ENCODE results near the gene LRRC75A. TPM values are rescaled to one million over a fixed set of nuclear protein-coding genes. Genes with fewer than 3 reads are reported as not detected.

The LRRC75A gene
- total and polyA plus RNA-seq, 2 of the 8 experiments (the other 6 are each of a cell fraction or from before 2014, with no cell fraction given), result 9.7 to 9.9 TPM

DNA sequence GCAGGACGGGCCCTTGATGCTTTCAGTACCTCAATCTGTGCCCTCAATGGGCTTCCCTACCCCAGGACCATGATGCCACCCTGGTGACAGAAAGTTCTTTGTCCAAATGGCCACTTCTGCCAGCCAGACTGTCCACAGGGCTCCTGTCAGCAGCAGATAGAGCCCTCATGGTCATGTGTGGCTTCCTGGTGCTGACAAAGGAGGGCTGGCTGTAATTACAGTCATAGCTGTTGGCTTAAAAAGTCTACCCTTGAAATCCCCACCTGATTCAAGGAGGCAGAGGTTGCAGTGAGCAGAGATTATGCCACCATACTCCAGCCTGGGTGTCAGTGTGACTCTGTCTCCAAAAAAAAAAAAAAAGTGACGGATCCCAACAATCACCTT, 73.3 kb downstream of the LRRC75A start:
- H3K4me2 ChIP-seq (ENCODE audit: insufficient read depth in 1 of 2, low read depth in 2 of 2, low read length in 2 of 2), result no peak overlapping the region
- H3K23me2 ChIP-seq (ENCODE audit: low read depth, low read length), result no peaks in the 10 kb centered on the region
- ChIA-PET CTCF (ENCODE audit: partially characterized antibody) (interaction anchor here (1.1 to 6.2 kb wide), 3 partner anchors 10 to 40 kb away, joined by 5 to 53 read pairs (median 10); no protein-coding TSS in a partner anchor), POLR2A (ENCODE audit: partially characterized antibody) (interaction anchor here (1.0 to 9.2 kb wide), 4 partner anchors 9 to 37 kb away, joined by 3 to 78 read pairs (median 6); partner anchors contain the start of gene UBB)
- no peak overlapping the region for H2AK5ac ChIP-seq (ENCODE audit: low read depth, low read length)
- no peaks in the 10 kb centered on the region for H3K79me1 ChIP-seq (ENCODE audit: low read depth, low read length)
- no peaks in the 10 kb centered on the region for H3K36me3 ChIP-seq (ENCODE audit: control insufficient read depth in 2 of 4, insufficient read depth in 4 of 4, low read length in 3 of 4)
- H4K5ac ChIP-seq (ENCODE audit: insufficient read length, low read depth, low read length), result no peak overlapping the region
- H2BK12ac ChIP-seq (ENCODE audit: low read depth, low read length), result no peak overlapping the region
- H4K91ac ChIP-seq (replicated peaks; ENCODE audit: insufficient read length, low read length), result no peak overlapping the region
- no peaks in the 10 kb centered on the region for H4K20me1 ChIP-seq (replicated peaks in 1 of 2; ENCODE audit: control insufficient read depth in 1 of 2, insufficient read depth in 2 of 2, low read length in 2 of 2)
- no peaks in the 10 kb centered on the region for H3K79me2 ChIP-seq (ENCODE audit: control insufficient read depth in 1 of 2, insufficient read depth in 2 of 2, low read length in 2 of 2)
- H3K4me1 ChIP-seq (replicated peaks in 1 of 4; ENCODE audit: control insufficient read depth in 3 of 4, insufficient read depth in 4 of 4, low read length in 3 of 4), result peaks cover 0 to 12% (median 5%) of the 10 kb centered on the region in 4 experiments; a peak in 6 of 7 replicates
- DNase-seq (ENCODE audit: low read depth in 1 of 2, low spot score in 2 of 2) (no peak), FAIRE-seq (no peak)
- H3K27me3 ChIP-seq (replicated peaks in 1 of 4; ENCODE audit: control insufficient read depth in 3 of 4, extremely low read depth in 1 of 4, insufficient read depth in 3 of 4, low read length in 3 of 4), result no peaks in the 10 kb centered on the region
- no peak overlapping the region for H4K8ac ChIP-seq (ENCODE audit: extremely low read depth, insufficient read depth, low read length)
- WGBS, 2 experiments (ENCODE audit: extremely low coverage in 1 of 2, insufficient coverage in 1 of 2, insufficient read length in 1 of 2, insufficient replicate concordance in 2 of 2, low coverage in 1 of 2, low lambda C conversion rate in 2 of 2, missing lambda C conversion rate in 1 of 2), result 67% methylated on average over 1 of the region's 2 CpGs; no CpG with 5 or more reads in 1 of the 2 experiments
- H3K56ac ChIP-seq (replicated peaks; ENCODE audit: insufficient read length, low read depth, low read length), result no peak overlapping the region
- no peak overlapping the region for H2AFZ ChIP-seq (ENCODE audit: low read length)
- H3K23ac ChIP-seq (ENCODE audit: insufficient read length), result no peak overlapping the region
- H3K14ac ChIP-seq (ENCODE audit: insufficient read length), result no peak overlapping the region
- H3K27ac ChIP-seq (ENCODE audit: low read depth, low read length), result no peak overlapping the region
- no peak overlapping the region for H2BK120ac ChIP-seq (replicated peaks; ENCODE audit: low read depth, low read length)
- H3K9ac ChIP-seq (replicated peaks in 1 of 4; ENCODE audit: extremely low read depth in 1 of 4, low read depth in 3 of 4, low read length in 3 of 4), result no peak overlapping the region
- H2BK20ac ChIP-seq (ENCODE audit: low read length), result no peak overlapping the region
- H3K4ac ChIP-seq (replicated peaks; ENCODE audit: insufficient read length, low read depth, low read length), result no peak overlapping the region
- no peak overlapping the region for H3K4me3 ChIP-seq (ENCODE audit: extremely low read depth in 1 of 4, insufficient read depth in 2 of 4, low read depth in 3 of 4, low read length in 4 of 4)
- H2BK15ac ChIP-seq (ENCODE audit: low read length), result peak overlapping the region; percentile 29; the same call in 1 of the 2 replicates
- no peak overlapping the region for H3K18ac ChIP-seq (ENCODE audit: extremely low read depth, low read length)
- H2BK5ac ChIP-seq (ENCODE audit: low read depth, low read length), result no peak overlapping the region
- H3K9me3 ChIP-seq (ENCODE audit: insufficient read depth in 2 of 2, low read depth in 1 of 2, low read length in 1 of 2), result no peaks in the 10 kb centered on the region
- TF ChIP-seq NRF1 (IDR thresholded peaks at IDR 0.05; ENCODE audit: low read depth, low read length) (no peak), SUZ12 (IDR thresholded peaks at IDR 0.05; ENCODE audit: low read length) (no peak), SIN3A (conservative IDR thresholded peaks at IDR 0.05 in 1 of 2, IDR thresholded peaks at IDR 0.05 in 1 of 2; ENCODE audit: low read depth in 1 of 2, low read length in 2 of 2) (no peak), CHD2 (IDR thresholded peaks at IDR 0.05; ENCODE audit: low read length) (no peak), TEAD4 (IDR thresholded peaks at IDR 0.05; ENCODE audit: low read depth, low read length) (no peak), CBX5 (IDR thresholded peaks at IDR 0.05; ENCODE audit: low read depth, low read length) (no peak), KDM5A (IDR thresholded peaks at IDR 0.05; ENCODE audit: low read length) (no peak), SAP30 (IDR thresholded peaks at IDR 0.05; ENCODE audit: insufficient read depth, insufficient replicate concordance, low read length) (no peak), SIRT6 (IDR thresholded peaks at IDR 0.05; ENCODE audit: low read length) (no peak), YY1 (IDR thresholded peaks at IDR 0.05; ENCODE audit: low read depth, low read length) (no peak)
- TF ChIP-seq, protein P1, sequence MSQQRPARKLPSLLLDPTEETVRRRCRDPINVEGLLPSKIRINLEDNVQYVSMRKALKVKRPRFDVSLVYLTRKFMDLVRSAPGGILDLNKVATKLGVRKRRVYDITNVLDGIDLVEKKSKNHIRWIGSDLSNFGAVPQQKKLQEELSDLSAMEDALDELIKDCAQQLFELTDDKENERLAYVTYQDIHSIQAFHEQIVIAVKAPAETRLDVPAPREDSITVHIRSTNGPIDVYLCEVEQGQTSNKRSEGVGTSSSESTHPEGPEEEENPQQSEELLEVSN (IDR thresholded peaks at IDR 0.05), result no peak
- TF ChIP-seq, protein P2, sequence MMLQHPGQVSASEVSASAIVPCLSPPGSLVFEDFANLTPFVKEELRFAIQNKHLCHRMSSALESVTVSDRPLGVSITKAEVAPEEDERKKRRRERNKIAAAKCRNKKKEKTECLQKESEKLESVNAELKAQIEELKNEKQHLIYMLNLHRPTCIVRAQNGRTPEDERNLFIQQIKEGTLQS (IDR thresholded peaks at IDR 0.05; ENCODE audit: insufficient read depth, low read depth, low read length), result no peak

Data from H1 (cell line).